ENCODE measurements around the gene TEAD2. TPM values are rescaled to one million over a fixed set of nuclear protein-coding genes. Genes with fewer than 3 reads are reported as not detected.

The TEAD2 gene
- total and polyA plus RNA-seq, 2 donors (not counting 1 experiment from before 2014, with no cell fraction given) = 5.8 to 12.0 TPM

DNA sequence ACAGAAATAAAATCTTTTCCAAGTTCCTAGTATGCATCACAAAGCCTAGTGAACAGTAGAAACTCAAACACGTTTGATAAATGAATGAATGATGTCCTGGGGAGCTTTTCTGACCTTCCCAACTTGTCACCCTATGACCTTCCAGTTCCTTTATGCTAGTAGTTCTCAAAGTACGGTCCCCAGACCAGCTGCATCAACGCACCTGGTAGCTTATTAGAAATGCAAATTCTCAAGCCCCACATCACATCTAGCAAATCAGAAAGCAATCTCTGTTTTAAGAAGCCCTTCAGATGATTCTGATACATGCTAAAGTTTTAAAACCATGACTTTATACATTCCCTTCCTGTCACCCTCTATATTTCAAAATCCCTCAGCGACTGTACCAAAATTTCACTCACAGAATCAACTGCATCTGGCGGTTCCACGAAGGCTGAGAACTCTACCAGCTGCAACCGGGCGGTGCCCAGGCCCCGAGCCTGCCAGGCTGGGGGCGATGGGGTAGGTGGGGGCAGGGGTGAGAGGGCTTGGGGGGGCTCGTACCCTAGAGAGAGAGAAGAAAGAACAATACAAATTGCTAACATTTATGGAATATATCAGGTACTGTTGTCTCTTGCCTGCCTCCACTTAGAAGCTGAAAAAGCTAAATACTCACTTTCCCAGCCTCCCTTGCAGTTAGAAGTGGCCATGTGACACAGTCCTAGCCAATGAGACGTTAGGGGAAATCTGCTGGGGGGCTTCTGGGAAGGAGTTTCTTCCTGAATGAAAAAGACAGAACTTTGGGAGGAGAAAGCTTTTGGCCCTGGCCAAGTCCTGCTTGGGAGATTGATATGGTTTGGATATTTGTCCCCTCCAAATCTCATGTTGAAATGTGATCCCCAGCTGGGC lies 13.7 kb downstream of the TEAD2 start:
- H3K9ac ChIP-seq (ENCODE audit: low read length) = no peak overlapping the region
- peaks cover 0 to 9% of the 10 kb centered on the region in 2 experiments for H3K36me3 ChIP-seq (replicated peaks in 1 of 2; ENCODE audit: control extremely low read depth in 1 of 2, control insufficient read depth in 1 of 2, extremely low read depth in 1 of 2, insufficient read depth in 2 of 2, low read length in 1 of 2)
- ATAC-seq (ENCODE audit: low read depth) (no peak), DNase-seq (peak; percentile 30)
- H3K79me2 ChIP-seq (ENCODE audit: control insufficient read depth, insufficient read depth, low read length) = no peaks in the 10 kb centered on the region
- peaks cover 6 to 41% of the 10 kb centered on the region in 2 donors for H3K4me1 ChIP-seq (ENCODE audit: control insufficient read depth in 2 of 2, insufficient read depth in 2 of 2, low read length in 2 of 2)
- H3K9me3 ChIP-seq (ENCODE audit: control extremely low read depth in 1 of 3, control insufficient read depth in 2 of 3, insufficient read depth in 1 of 3, low read length in 2 of 3) = peaks cover 0 to 5% (median 0%) of the 10 kb centered on the region in 3 donors
- Mint-ChIP-seq H3K4me3 (peak overlapping the region; percentile 33), H3K27me3 (no peaks in the 10 kb centered on the region), H3K4me1 (peaks cover 39% of the 10 kb centered on the region), H3K9me3 (ENCODE audit: insufficient read depth) (no peaks in the 10 kb centered on the region), H3K27ac (peak overlapping the region; percentile 62)
- TF ChIP-seq, protein P1, sequence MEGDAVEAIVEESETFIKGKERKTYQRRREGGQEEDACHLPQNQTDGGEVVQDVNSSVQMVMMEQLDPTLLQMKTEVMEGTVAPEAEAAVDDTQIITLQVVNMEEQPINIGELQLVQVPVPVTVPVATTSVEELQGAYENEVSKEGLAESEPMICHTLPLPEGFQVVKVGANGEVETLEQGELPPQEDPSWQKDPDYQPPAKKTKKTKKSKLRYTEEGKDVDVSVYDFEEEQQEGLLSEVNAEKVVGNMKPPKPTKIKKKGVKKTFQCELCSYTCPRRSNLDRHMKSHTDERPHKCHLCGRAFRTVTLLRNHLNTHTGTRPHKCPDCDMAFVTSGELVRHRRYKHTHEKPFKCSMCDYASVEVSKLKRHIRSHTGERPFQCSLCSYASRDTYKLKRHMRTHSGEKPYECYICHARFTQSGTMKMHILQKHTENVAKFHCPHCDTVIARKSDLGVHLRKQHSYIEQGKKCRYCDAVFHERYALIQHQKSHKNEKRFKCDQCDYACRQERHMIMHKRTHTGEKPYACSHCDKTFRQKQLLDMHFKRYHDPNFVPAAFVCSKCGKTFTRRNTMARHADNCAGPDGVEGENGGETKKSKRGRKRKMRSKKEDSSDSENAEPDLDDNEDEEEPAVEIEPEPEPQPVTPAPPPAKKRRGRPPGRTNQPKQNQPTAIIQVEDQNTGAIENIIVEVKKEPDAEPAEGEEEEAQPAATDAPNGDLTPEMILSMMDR (IDR thresholded peaks at IDR 0.05) = no peak
- TF ChIP-seq EZH2 (IDR thresholded peaks at IDR 0.05; ENCODE audit: borderline replicate concordance, insufficient read depth, low read depth, low read length, poor library complexity, severe bottlenecking) = no peak
- H3K4me2 ChIP-seq (replicated peaks; ENCODE audit: low read depth, low read length, poor library complexity, severe bottlenecking) = peak overlapping the region; percentile 16
- no peak overlapping the region for H2AFZ ChIP-seq (ENCODE audit: insufficient read depth, low read depth, low read length, poor library complexity, severe bottlenecking)
- H3K4me3 ChIP-seq (ENCODE audit: control extremely low read depth in 1 of 5, extremely low read depth in 1 of 5, insufficient read depth in 1 of 5, low read depth in 2 of 5, low read length in 4 of 5) = no peak overlapping the region
- intact Hi-C loops (cut with micrococcal nuclease) = no loop called here
- CTCF ChIA-PET = interaction anchor here (0.8 to 2.7 kb wide), 4 partner anchors 8 to 84 kb away, joined by 3 to 8 read pairs (median 4); no protein-coding TSS in a partner anchor
- no peaks in the 10 kb centered on the region for H3K27me3 ChIP-seq (replicated peaks in 1 of 4; ENCODE audit: control extremely low read depth in 1 of 4, control insufficient read depth in 3 of 4, insufficient read depth in 4 of 4, low read length in 3 of 4)
- POLR2A ChIA-PET = interaction anchor here (0.5 to 1.2 kb wide), 7 partner anchors 8 to 539 kb away, joined by 3 to 9 read pairs (median 4); partner anchors contain the start of gene CD37
- H4K20me1 ChIP-seq (ENCODE audit: control insufficient read depth, insufficient read depth, low read length, poor library complexity, severe bottlenecking) = no peaks in the 10 kb centered on the region
- no peak overlapping the region for H3K27ac ChIP-seq (ENCODE audit: low read length in 2 of 2)
- 32% methylated on average over 3 of the region's 12 CpGs for WGBS (ENCODE audit: insufficient coverage)

DNA sequence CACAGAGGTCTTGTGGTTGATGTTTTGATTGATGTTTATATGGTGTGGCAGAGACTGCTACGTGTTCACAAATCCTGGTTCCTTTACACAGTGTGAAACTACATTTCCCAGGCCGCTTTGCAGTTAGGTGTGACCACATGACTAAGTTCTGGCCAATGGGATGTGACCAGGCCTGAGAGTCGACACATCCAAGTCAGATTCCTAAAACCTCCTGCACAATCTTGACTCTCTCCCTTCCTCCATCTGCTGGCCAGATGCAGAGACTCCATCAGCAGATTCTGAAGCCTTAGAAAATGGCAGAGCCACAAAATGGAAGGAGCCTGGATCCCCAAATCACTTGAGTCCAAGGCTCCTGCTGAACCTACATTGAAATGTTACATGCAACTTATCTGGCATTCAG lies 14.4 kb downstream of the TEAD2 start:
- POLR2A ChIA-PET = interaction anchor here (0.8 to 1.4 kb wide), 2 partner anchors 10 to 12 kb away, joined by 3 to 4 read pairs; no protein-coding TSS in a partner anchor
- H3K27ac Mint-ChIP-seq = peak overlapping the region; percentile 57
- Histone ChIP-seq H3K4me1 (ENCODE audit: control insufficient read depth in 2 of 2, insufficient read depth in 2 of 2, low read length in 2 of 2) (peaks cover 6 to 38% of the 10 kb centered on the region in 2 donors), H4K20me1 (ENCODE audit: control insufficient read depth, insufficient read depth, low read length, poor library complexity, severe bottlenecking) (no peaks in the 10 kb centered on the region), H3K9me3 (ENCODE audit: control extremely low read depth in 1 of 3, control insufficient read depth in 2 of 3, insufficient read depth in 1 of 3, low read length in 2 of 3) (peaks cover 0 to 5% (median 0%) of the 10 kb centered on the region in 3 donors), H3K36me3 (replicated peaks in 1 of 2; ENCODE audit: control extremely low read depth in 1 of 2, control insufficient read depth in 1 of 2, extremely low read depth in 1 of 2, insufficient read depth in 2 of 2, low read length in 1 of 2) (peaks cover 0 to 10% of the 10 kb centered on the region in 2 experiments), H3K9ac (ENCODE audit: low read length) (no peak overlapping the region), H3K79me2 (ENCODE audit: control insufficient read depth, insufficient read depth, low read length) (no peaks in the 10 kb centered on the region), H3K4me3 (ENCODE audit: control extremely low read depth in 1 of 5, extremely low read depth in 1 of 5, insufficient read depth in 1 of 5, low read depth in 2 of 5, low read length in 4 of 5) (no peak overlapping the region), H3K27ac (ENCODE audit: low read length in 2 of 2) (no peak overlapping the region), H2AFZ (ENCODE audit: insufficient read depth, low read depth, low read length, poor library complexity, severe bottlenecking) (no peak overlapping the region), H3K4me2 (replicated peaks; ENCODE audit: low read depth, low read length, poor library complexity, severe bottlenecking) (no peak overlapping the region), H3K27me3 (replicated peaks in 1 of 4; ENCODE audit: control extremely low read depth in 1 of 4, control insufficient read depth in 3 of 4, insufficient read depth in 4 of 4, low read length in 3 of 4) (no peaks in the 10 kb centered on the region)
- intact Hi-C loops (cut with micrococcal nuclease) = no loop called here
- H3K4me1 Mint-ChIP-seq = peaks cover 39% of the 10 kb centered on the region
- TF ChIP-seq, protein P1 (IDR thresholded peaks at IDR 0.05) = no peak
- TF ChIP-seq EZH2 (IDR thresholded peaks at IDR 0.05; ENCODE audit: borderline replicate concordance, insufficient read depth, low read depth, low read length, poor library complexity, severe bottlenecking) = no peak
- ATAC-seq (ENCODE audit: low read depth) = peak; percentile 50
- DNase-seq = peak; percentile 51
- H3K4me3 Mint-ChIP-seq = peak overlapping the region; percentile 18
- no peaks in the 10 kb centered on the region for H3K27me3 Mint-ChIP-seq
- CTCF ChIA-PET = interaction anchor here (1.0 to 2.7 kb wide), 3 partner anchors 22 to 83 kb away, joined by 3 to 8 read pairs (median 4); no protein-coding TSS in a partner anchor
- WGBS (ENCODE audit: insufficient coverage) = 82% methylated on average over 3 of the region's 3 CpGs
- H3K9me3 Mint-ChIP-seq (ENCODE audit: insufficient read depth) = no peaks in the 10 kb centered on the region

Measured in B cell (primary cell).